ENCODE data around the gene ALKBH5. TPM values are rescaled to one million over a fixed set of nuclear protein-coding genes. Genes with fewer than 3 reads are reported as not detected.
A peak's percentile ranks its signal among the peaks of the same experiment; 100 is the strongest.

The ALKBH5 gene
- total and polyA plus RNA-seq, 9 of the 15 experiments (the other 6 are each of a cell fraction or from before 2014, with no cell fraction given): 11.4 to 70.0 (median 47.4) TPM

GRCh38 chr17:18254888-18255649, 71.4 kb downstream of the ALKBH5 start (continued):
- TF ChIP-seq FOXO4 (CRISPR knock-in tag; IDR thresholded peaks at IDR 0.05): no peak
- TF ChIP-seq HEY1 (CRISPR knock-in tag; IDR thresholded peaks at IDR 0.05; ENCODE audit: borderline replicate concordance): no peak
- no peak for TF ChIP-seq FOXJ2 (tag; IDR thresholded peaks at IDR 0.05)
- TF ChIP-seq RCOR1 (IDR thresholded peaks at IDR 0.05; ENCODE audit: borderline replicate concordance in 1 of 2, low read depth in 2 of 2, low read length in 2 of 2): peak in 1 of 2 experiments; percentile 40; a peak in 1 of 4 replicates
- TF ChIP-seq CTCF (IDR thresholded peaks at IDR 0.05 in 2 of 3, conservative IDR thresholded peaks at IDR 0.05 in 1 of 3; ENCODE audit: insufficient read depth in 2 of 3, low read depth in 1 of 3, low read length in 3 of 3): peak in 2 of 3 experiments; percentile 8 to 27; a peak in 1 of 6 replicates
- TF ChIP-seq ATF3 (IDR thresholded peaks at IDR 0.05): no peak
- TF ChIP-seq ATF3 (CRISPR knock-in tag; conservative IDR thresholded peaks at IDR 0.05): no peak
- no peak for TF ChIP-seq VEZF1 (CRISPR knock-in tag; IDR thresholded peaks at IDR 0.05)
- no peak for TF ChIP-seq KAT7 (CRISPR knock-in tag; IDR thresholded peaks at IDR 0.05; ENCODE audit: borderline replicate concordance)
- no peak for TF ChIP-seq ARHGAP35 (IDR thresholded peaks at IDR 0.05; ENCODE audit: partially characterized antibody)
- no peak for TF ChIP-seq DMBX1 (CRISPR knock-in tag; IDR thresholded peaks at IDR 0.05; ENCODE audit: borderline replicate concordance)
- TF ChIP-seq HMG20B (CRISPR knock-in tag; IDR thresholded peaks at IDR 0.05): no peak
- no peak for TF ChIP-seq HNRNPK (IDR thresholded peaks at IDR 0.05; ENCODE audit: low read depth, low read length, poor library complexity, severe bottlenecking)
- no peak for TF ChIP-seq PCBP1 (IDR thresholded peaks at IDR 0.05; ENCODE audit: low read depth, low read length, poor library complexity, severe bottlenecking)
- TF ChIP-seq KDM1A (IDR thresholded peaks at IDR 0.05): 0 out of 4 replicates have a peak, but pooled peaks of 1 of the 2 experiments have one; percentile 13
- TF ChIP-seq GTF2E2 (tag; IDR thresholded peaks at IDR 0.05): no peak
- no peak for TF ChIP-seq TCF7 (IDR thresholded peaks at IDR 0.05; ENCODE audit: borderline replicate concordance)
